Psoas muscle (tissue), 8 donors: ENCODE data around the gene B3GALT4. TPM values are rescaled to one million over a fixed set of nuclear protein-coding genes. Genes with fewer than 3 reads are reported as not detected.

ENCODE experiments used
- ATAC-seq, 4 donors: fragments of 200-7000 bp; cut with Tn5 transposase; one replicate each; pipeline ENCODE4 v1.9.1; 2020; ENCODE audit warnings: moderate library complexity in 3 of 4, mild to moderate bottlenecking in 2 of 4
- DNase-seq, 2 donors: peaks; one replicate each; pipeline ENCODE4 v3.0.0-alpha.2; 2020
- H3K27ac ChIP-seq: fragments of 200-600 bp; one replicate; pipeline ENCODE4 v1.8.0; 2022
- H3K27me3 ChIP-seq, 3 donors: fragments of 200-600 bp in 1 of 3; one replicate each; pipeline versions ENCODE4 v1.6.1 to v1.8.0; 2013 to 2022; ENCODE audit warnings: low read length in 2 of 3, mild to moderate bottlenecking in 2 of 3, moderate library complexity in 1 of 3; ENCODE audit not compliant: insufficient read depth in 3 of 3
- H3K36me3 ChIP-seq, 2 donors: fragments of 200-600 bp in 1 of 2; one replicate each; pipeline versions ENCODE4 v1.6.1 to v1.8.0; 2013 to 2022; ENCODE audit warnings: low read depth in 1 of 2, mild to moderate bottlenecking in 1 of 2, moderate library complexity in 1 of 2; ENCODE audit not compliant: insufficient read depth in 1 of 2
- H3K4me1 ChIP-seq: fragments of 200-600 bp; one replicate; pipeline ENCODE4 v1.8.0; 2022
- H3K4me3 ChIP-seq: fragments of 200-600 bp; one replicate; pipeline ENCODE4 v1.8.0; 2022; ENCODE audit warnings: mild to moderate bottlenecking
- H3K9me3 ChIP-seq: fragments of 200-600 bp; one replicate; pipeline ENCODE4 v1.8.0; 2022
- CTCF ChIP-seq: fragments of 200-600 bp; IDR thresholded peaks from one replicate; pipeline ENCODE4 v1.8.0; 2022; ENCODE audit warnings: antibody characterized with exemption
- WGBS, 3 donors: extraction: QIAGEN DNeasy Blood & Tissue Kit; methylation state at CpG; one replicate each; pipeline versions ENCODE4 v1.1.6 to v1.1.7; 2013; 5-methylcytosine and 5-hydroxymethylcytosine counted together
- intact Hi-C, 2 donors: fragments of 100-400 bp; cut with DNase I; formaldehyde crosslinking; loops; one replicate each; pipeline versions ENCODE4 v1.11.0 to v1.14.2; 2022
- polyA plus RNA-seq, 3 donors: library from polyadenylated mRNA; stranded (reverse); fragments of 200-250 nt; gene quantifications; one replicate each; pipeline ENCODE4 v1.2.3, GENCODE V29; 2013
- total RNA-seq, 4 donors: library from RNA; stranded (reverse); fragmentation: NEBNext Ultra II Directional in 2 of 4; extraction: Animal tissue kit (Norgen Biotek cat#: 25700) in 2 of 4; gene quantifications; one replicate each; pipeline versions ENCODE4 v1.2.1 to v1.2.4, GENCODE V29; 2021 to 2023
- donor health status: healthy with polysubstance abuse.
- donor health status: DM: no; HTN: no; CAD: no; lungs with moderate emphysema.
- donor health status: Bipolar disorder and iron deficiency.
- donor health status: healthy.
- donor health status: DM: yes; HTN: yes; CAD: no.
- donor health status: DM: no; HTN: no; CAD: no.
- donor health status: DM: no; HTN: no; CAD: no.
- donor health status: DM: yes; HTN: yes; CAD: no.

Gene B3GALT4
- total and polyA plus RNA-seq, 7 donors = 1.3 to 3.6 (median 1.8) TPM

GRCh38 chr6:33301877-33302276 is 25.0 kb downstream of the B3GALT4 start:
- no peak for DNase-seq

GRCh38 chr6:33304216-33304615 is 27.3 kb downstream of the B3GALT4 start:
- no peak for TF ChIP-seq CTCF
- H3K9me3 ChIP-seq = no peaks in the 10 kb centered on the region
- DNase-seq (no peak), ATAC-seq (no peak)
- peaks cover 17% of the 10 kb centered on the region for H3K4me1 ChIP-seq
- H3K36me3 ChIP-seq = peaks cover 2 to 48% of the 10 kb centered on the region in 2 donors
- H3K27ac ChIP-seq = no peak overlapping the region
- H3K27me3 ChIP-seq = no peaks in the 10 kb centered on the region
- H3K4me3 ChIP-seq = no peak overlapping the region
- WGBS, 3 donors = 86 to 89% (median 88%) methylated on average over 16 of the region's 16 CpGs
- intact Hi-C loops = no loop called here

More at GRCh38 chr6:33301877-33302276, 25.0 kb downstream of the B3GALT4 start:
- H3K4me3 ChIP-seq = no peak overlapping the region
- no peaks in the 10 kb centered on the region for H3K27me3 ChIP-seq
- ATAC-seq = no peak
- peaks cover 26% of the 10 kb centered on the region for H3K4me1 ChIP-seq
- H3K36me3 ChIP-seq = peaks cover 2 to 43% of the 10 kb centered on the region in 2 donors
- H3K27ac ChIP-seq = no peak overlapping the region
- no peak for TF ChIP-seq CTCF
- intact Hi-C loops = loop anchor here in 1 of 2 donors (2.0 kb wide), 1 partner anchor 13 kb away; the partner anchor contains the start of gene TAPBP
- H3K9me3 ChIP-seq = no peaks in the 10 kb centered on the region
- WGBS, 3 donors = 82 to 89% (median 82%) methylated on average over 3 of the region's 3 CpGs

GRCh38 chr6:33305052-33305451 is 28.1 kb downstream of the B3GALT4 start:
- peak in 1 of 4 donors; percentile 13 for ATAC-seq
- no peak overlapping the region for H3K4me3 ChIP-seq
- peaks cover 17% of the 10 kb centered on the region for H3K4me1 ChIP-seq
- intact Hi-C loops = no loop called here
- no peaks in the 10 kb centered on the region for H3K27me3 ChIP-seq
- no peaks in the 10 kb centered on the region for H3K9me3 ChIP-seq
- H3K36me3 ChIP-seq = peaks cover 2 to 51% of the 10 kb centered on the region in 2 donors
- no peak for DNase-seq
- WGBS, 3 donors = 71 to 76% (median 76%) methylated on average over 8 of the region's 8 CpGs
- no peak overlapping the region for H3K27ac ChIP-seq
- TF ChIP-seq CTCF = no peak

- peaks cover 5% of the 10 kb centered on the region for H3K4me1 ChIP-seq
- ATAC-seq = no peak
- DNase-seq = no peak
- no peak overlapping the region for H3K4me3 ChIP-seq
- no peak overlapping the region for H3K27ac ChIP-seq
- peaks cover 2 to 61% of the 10 kb centered on the region in 2 donors for H3K36me3 ChIP-seq
- 86 to 89% (median 87%) methylated on average over 4 of the region's 4 CpGs for WGBS, 3 donors
- no peaks in the 10 kb centered on the region for H3K9me3 ChIP-seq
- no peak for TF ChIP-seq CTCF
- no peaks in the 10 kb centered on the region for H3K27me3 ChIP-seq
- intact Hi-C loops = no loop called here
Observed at GRCh38 chr6:33306356-33306755, 29.4 kb downstream of the B3GALT4 start.
